ENCODE results near the gene SLC36A3.
A peak's percentile ranks its signal among the peaks of the same experiment; 100 is the strongest.
"Not testable (repeated sequence)": the region's sequence is repeated elsewhere in the genome, so short reads cannot be mapped to it uniquely, and the experiment has no call there.

The SLC36A3 gene

DNA sequence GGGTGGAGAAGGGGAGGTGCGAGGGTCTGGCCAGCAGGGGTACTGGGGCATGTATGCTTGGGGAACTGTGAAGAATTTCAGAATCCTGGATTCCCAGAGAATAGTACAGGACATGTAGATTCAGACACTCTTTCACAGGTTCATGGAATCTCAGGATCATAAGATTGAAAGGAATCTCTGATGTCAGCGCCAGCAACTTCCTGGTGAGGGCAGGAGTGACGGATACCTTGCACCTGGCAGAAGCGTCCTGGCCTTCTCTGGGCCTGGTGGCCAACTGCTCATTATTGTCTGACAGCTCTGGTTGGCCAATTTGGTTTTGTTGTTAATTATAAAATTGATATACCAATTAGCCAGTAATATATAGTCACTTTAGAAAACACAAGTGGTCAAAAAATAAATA lies 43.6 kb downstream of the SLC36A3 start:
- DNase-seq (ENCODE audit: low read depth in 2 of 2), result no peak

DNA sequence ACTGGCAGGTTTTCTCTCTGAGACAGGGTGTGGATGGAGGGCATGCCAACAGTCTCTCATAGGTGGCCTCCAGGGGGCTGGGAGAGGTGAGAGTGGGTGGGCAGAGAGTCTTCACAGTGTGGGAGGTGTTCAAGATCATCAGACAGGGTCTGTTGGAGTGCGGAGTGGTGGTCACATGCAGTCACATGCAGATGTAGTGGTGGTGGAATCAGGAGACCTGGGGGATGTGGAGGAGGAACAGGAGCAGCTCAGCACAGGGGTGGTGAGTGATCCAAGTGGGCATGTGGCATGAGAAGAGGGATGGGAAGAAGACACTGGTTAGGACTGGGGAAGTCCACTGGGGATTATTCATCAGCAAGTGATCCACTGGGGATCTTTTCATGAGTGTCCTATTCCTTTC lies 44.8 kb downstream of the SLC36A3 start:
- DNase-seq (ENCODE audit: low read depth in 2 of 2), result no peak

DNA sequence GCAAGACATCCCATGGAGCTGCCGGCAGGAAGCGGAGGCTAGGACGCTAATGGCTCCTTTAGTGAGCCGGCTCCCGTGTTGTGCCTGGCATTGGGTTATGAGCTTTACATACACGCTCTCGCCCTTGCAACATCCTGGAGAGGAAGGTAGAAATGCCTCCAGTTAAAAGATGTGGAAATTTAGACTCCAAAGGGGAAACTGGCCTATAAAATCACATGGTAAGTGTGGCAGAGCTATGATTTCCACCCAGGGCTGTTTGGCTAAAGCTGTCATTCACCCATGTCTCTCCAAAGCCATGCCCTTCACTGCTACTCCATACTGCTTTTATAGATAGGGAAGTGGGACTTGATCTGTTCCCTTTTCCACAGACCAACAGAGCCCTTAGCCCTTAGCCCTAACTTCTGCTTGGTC lies 45.4 kb downstream of the SLC36A3 start:
- DNase-seq (ENCODE audit: low read depth in 2 of 2), result no peak

DNA sequence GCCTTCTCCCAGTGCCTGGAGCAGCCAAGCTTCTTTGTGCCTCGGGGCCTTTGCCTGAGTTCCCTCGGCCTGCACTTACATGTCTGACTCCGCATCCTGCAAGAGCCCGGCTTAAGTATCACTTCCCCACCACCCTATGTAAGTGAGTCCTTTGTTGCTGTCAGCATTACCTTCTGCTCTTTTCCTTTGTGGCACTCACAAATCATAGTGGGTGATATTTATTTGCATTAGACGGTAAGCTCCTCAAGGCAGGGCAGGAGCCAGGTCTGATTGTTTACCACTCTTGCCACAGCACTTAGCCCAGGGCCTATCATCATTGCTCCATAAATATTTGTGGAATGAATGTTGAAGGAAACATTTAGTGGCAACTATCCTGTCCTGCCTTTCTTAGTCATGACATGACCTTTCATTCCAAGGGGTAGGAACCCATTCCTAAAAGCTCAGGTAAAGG lies 45.8 kb downstream of the SLC36A3 start:
- DNase-seq (ENCODE audit: low read depth in 2 of 2), result no peak

DNA sequence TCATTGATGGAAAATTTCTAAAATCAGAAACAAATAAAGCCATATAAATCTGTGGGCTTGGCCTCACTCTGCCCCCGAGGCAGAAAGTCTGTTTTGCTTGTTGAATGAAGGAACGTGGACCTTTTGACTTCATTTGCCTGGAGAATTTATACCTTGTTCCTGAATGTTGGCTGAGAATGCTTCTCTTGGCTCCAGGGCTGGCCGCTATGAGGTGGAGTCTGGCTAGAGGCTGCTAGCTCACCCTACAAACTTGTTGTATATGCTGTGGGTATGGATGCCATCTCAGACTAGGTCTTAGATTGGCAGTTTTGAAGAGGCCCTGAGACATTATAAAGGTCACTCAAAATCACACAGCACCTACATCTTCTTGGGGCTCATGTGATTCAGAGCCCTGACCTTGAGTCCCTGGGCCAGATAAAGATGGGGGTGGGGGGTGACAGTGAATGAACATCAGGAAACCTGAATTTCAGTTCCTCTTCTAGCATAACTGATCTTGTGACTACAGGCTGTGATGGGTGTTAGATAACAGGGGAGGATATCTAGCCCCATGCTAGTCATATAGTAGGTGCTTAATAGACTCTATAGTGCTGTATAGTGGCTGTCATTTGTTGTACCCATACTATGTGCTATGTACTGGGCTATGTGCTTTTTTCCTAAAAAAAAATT lies 47.8 kb downstream of the SLC36A3 start:
- DNase-seq (ENCODE audit: low read depth in 2 of 2), result no peak

DNA sequence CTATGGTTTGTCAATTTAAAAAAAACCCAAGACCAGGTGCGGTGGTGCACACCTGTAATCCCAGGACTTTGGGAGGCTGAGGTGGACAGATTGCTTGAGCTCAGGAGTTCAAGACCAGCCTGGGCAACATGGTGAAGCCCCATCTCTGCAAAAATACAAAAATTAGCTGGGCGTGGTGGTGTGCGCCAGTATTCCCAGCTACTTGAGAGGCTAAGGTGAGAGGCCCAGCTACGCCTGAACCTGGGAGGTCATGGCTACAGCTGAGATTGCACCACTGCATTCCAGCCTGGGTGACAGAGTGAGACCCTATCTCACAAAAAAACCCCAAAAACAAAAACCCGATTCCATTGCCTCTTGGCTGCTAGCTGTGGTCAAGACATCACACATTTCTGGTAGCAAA lies 48.6 kb downstream of the SLC36A3 start:
- DNase-seq (ENCODE audit: low read depth in 2 of 2), result not testable (repeated sequence)

DNA sequence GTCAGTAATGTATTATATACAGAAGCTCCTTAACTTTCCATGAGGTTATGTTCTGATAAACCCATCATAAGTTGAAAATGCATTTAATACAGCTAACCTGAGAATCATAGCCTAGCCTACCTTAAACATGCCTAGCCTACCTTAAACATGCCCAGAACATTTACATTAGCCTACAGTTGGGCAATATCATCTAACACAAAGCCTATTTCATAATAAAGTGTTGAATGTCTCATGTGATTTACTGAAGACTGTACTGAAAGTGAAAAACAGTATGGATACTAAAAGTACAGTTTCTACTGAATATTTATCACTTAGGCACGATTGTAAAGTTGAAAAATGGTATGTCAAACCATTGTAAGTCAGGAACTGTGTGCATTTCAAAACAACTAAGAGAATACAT lies 49.0 kb downstream of the SLC36A3 start:
- DNase-seq (ENCODE audit: low read depth in 2 of 2), result no peak

DNA sequence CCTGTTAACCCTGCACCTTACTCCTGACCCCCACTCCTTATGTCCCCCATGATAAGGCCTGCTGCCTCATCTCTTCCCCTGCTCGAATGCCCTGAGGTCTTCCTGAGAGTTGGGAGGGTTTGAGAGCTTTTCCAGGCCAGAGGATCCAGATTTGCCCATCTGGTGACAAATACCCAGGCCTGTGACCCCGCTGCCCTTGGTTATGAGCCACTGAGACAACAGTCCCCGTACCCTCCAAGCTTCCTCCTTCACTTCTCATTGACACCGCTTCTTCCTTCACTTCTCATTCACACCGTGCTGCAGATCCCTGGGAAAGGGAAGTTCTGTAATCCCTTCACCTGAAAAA lies 50.0 kb downstream of the SLC36A3 start:
- no peak for DNase-seq (ENCODE audit: low read depth in 2 of 2)

DNA sequence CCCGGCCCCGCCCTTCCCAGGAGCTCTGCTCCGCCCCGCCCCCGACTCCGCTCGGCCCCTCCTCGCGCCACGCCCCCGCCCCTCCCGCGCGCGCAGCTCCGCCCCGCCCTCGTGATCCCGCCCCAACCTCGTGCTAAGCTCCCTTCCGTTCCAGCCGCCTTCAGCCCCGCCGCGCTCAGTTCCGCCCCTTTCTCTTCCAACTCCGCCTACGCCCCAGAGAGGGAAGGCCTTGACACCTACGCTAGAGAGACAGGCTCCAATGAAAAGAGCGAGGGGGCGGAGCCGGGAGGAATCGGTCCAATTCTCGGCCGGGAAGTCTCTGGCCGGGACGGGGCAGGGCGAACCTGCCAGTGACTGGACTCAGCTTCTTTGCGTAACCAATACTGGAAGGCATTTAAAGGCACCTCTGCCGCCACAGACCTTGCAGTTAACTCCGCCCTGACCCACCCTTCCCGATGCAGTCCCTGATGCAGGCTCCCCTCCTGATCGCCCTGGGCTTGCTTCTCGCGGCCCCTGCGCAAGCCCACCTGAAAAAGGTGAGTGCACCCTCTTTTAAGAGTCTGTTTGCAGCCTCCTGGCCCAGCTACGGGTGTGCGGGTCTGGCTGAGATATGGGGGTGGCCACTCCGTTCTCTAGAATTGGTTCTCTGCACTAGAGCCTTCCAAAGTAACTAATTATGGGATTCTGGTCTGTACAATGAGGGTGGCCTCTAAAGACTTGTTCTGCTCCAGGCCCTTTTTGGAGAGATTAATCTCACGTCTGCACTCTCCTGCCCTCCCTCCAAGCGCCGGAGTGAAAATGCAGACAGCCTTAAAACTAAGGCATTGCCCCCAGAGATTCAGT lies 50.6 kb downstream of the SLC36A3 start, which contains the start of gene GM2A:
TSS of gene GM2A (plus strand) at position 424 of the 843 bp plus-strand sequence. CDS start at position 456, 32 bp downstream.
- DNase-seq (ENCODE audit: low read depth in 2 of 2), result peak; percentile 97 to 99

DNA sequence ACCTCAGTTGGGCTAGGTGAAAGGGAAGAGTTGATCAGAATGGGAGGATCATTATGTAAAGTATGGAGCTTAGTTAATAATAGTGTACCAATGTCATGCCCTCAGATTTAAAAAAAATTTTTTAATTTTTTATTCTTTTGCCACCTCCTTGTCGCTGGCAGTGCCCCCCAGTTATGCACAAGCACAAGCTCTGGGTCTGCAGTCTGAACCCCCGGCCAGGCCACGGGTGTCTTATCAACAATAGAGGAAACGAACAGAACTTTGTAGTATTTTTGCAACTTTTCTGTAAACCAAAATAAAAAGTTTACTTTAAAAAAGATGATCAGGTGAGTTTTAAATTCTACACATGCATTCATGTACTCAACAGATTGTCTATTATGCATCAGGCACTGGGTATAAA lies 51.9 kb downstream of the SLC36A3 start:
- DNase-seq (ENCODE audit: low read depth in 2 of 2), result no peak

DNA sequence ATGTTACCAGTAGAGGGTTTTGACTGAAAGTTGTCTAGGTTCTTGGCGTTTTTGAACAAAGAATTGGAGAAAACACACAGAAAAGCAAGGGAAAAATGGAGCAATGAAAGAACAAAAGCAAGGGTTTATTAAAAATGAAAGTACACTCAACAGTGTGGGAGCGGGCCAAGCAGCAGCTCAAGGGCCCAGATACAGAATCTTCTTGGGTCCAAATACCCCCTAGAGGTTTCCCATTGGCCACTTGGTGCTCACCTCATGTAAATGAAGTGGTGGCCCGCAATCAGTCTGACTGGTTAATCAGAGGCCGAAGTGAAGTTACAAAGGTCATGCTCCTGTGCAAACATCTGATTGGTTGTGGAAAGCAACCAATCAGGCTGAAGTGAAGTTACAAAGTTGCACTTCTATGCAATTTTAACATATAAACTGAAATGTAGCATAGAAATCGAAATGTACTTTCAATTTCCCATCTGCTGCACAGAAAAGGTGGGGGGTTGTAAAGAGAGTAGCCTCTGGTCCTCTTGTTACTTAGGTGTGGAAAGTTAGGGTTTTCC lies 52.5 kb downstream of the SLC36A3 start:
- DNase-seq (ENCODE audit: low read depth in 2 of 2), result no peak

DNA sequence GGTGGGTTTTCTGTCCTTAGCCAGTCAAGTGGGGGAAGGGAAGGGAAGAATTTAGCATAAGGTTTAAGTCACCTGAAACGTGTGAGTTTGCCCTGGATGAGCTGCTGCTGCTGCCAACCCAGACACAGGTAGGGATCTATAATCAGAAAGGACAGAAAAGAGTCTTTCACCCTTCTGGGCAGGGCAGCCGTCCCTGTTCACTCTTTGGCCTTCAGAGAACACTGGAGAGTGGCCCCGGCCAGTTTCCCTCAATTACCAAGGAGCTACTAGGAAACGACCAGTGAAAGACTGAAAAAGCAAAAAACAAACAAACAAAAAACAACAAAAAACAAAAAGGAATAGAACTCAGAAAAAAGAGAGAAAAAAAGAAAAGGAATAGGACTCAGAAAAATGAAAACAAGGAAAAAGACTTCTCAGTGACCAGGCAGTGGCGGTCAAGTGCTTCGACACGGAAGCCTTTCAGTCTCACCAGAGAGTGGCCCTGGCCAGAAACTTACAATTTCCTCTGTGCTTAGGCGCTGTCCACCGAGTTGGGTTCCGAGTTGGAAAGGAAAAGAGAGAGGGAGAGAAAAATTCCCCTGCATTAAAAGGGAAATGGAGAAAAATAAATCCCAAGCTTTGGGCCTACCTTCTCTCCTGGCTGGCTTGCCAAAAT lies 53.1 kb downstream of the SLC36A3 start:
- no peak for DNase-seq (ENCODE audit: low read depth in 2 of 2)

DNA sequence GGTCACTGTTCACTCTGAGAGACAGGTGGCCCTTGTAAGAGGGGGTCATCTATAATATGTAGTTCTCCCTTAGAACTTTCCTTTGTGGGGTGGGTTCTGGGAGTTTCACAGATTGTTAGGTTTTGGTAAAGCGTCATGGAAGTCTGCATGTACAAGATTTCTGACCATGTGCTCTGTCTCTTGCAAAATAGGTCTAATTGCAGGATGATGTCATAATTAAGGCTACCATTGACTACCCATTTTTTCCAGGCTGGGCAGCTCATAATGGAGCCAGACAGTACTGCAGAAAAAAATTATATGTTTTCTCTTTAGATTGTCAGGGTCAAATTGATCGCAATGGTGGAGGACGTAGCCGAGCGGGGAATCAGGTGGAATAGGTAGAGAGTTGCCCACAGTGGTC lies 54.3 kb downstream of the SLC36A3 start:
- DNase-seq (ENCODE audit: low read depth in 2 of 2), result no peak

DNA sequence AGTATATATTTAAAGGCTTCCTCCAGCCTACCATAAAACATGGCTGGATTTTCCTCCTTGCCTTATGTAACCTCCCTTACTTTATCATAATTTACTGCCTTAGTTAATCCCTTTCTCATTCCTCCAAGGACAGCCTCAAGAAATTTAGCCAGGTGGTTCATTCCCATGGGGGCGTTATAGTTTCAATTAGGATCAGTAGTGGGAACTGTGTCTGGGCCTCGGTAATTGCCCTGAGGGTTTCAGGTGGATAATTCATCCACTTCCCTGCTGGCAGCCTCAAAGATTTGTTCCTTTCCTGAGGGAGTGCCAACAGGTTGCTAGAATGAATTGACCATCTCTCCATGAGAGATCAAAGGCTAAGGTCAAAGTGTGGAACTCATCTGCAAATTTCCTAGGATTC lies 54.9 kb downstream of the SLC36A3 start:
- DNase-seq (ENCODE audit: low read depth in 2 of 2), result no peak

DNA sequence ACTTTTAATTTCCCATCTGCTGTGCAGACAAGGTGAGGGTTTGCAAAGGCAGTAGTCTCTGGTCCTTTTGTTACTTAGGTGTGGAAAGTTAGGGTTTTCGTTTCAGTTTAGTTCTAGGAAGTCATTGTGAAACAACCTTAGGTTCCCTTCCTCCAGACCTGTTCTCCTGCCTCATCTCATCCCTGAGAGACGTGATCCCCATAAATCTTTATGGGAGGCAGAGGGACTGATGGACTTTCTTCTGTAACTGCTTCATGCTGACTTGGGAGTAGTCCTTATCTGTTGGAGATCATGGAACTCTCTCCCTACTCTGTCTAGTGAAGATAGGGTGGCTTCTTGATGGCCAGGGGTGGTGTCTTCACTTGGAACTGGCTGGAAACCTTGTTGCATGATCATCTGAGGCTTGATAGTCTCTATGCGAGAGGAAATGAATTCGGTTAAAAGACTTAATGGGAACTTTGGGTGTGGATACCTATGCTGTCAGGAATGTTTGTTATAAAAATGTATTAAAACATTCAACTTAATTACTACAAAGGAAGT lies 57.8 kb downstream of the SLC36A3 start:
- DNase-seq (ENCODE audit: low read depth in 2 of 2), result no peak

DNA sequence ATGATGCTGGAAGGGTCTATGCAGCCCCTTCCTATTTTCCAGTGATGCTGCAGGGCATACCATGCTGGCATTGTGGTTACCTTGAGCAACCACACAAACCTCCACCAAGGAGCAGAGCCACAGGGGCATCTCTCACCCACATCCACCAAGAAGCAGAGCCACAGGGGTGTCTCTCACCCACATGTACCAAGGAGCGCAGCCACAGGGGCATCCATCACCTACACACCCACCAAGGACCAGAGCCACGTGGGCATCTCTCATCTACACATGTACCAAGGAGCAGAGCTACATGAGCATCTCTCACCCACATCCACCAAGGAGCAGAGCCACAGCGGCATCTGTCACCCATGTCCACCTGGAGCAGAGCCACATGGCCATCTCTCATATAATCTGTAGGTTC lies 59.4 kb downstream of the SLC36A3 start:
- DNase-seq (ENCODE audit: low read depth in 2 of 2), result no peak

DNA sequence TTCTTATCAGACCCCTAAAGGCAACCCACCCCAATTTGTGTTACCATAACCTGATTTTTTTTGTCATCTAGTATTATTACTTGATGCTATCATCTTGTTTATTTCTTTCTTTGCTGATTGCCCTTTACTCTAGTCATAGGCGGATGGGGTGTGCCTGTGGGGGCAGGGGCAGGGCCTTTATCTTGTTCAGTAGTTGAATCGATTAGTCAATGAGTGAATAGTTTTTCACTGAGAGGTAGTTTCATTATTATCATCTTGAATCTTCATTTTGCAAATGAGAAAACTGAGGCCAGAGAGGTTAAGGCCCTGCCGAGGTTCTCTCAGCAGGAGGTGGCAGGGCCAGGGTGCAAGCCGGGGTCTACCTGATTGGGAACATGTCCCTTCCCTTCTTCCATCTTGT lies 60.0 kb downstream of the SLC36A3 start:
- DNase-seq (ENCODE audit: low read depth in 2 of 2), result no peak

DNA sequence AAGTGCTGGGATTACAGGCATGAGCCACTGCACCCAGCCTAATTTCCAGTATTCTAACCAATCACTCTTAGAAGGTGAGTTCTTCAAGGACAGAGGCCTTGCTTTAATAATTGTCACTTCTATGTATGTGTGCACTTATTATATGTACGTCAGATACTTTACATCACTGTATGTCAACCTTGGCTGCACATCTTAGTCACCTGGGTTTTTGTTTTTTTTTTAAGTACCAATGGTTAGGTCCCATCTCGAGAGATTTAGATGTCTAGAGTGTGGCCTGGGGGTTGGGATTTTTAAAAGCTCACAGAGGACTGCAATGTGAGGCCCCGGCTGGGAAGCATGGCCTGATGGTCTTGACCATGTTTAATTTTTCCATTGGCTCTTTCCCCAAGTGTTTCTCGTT lies 60.4 kb downstream of the SLC36A3 start:
- no peak for DNase-seq (ENCODE audit: low read depth in 2 of 2)

DNA sequence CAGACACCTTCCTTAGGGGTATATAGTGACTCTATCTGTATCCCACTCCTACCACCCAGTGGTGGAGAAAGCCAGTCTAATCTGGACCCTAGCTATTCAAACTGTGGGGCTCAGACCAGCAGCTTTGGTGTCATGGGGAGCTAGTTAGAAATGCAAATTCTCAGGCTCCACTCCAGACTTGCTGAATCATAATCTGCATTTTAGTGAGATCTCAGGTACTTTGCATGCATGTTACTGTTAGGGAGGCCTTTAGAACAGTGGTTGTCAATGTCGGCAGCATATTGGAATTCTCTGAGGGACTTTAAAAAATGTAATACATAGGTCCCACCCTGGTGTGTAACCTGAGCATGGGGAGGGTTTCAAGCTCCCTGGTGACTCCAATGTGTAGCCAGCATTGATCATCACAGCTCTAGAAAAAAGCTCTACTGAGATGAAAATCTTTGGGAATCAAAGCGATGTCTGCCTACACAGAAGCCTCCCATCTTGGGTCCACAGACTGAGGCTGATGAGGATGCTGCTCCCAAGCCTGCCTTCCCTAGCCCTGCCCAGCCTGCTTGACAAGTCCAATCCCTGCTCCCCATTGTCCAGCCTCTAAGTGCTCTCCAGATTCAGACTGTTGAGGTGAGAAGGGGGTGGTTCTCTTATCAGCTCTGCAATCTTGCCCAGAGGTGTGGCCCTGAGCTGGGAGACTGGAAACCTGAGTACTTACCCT lies 62.5 kb downstream of the SLC36A3 start:
- no peak for DNase-seq (ENCODE audit: low read depth in 2 of 2)

DNA sequence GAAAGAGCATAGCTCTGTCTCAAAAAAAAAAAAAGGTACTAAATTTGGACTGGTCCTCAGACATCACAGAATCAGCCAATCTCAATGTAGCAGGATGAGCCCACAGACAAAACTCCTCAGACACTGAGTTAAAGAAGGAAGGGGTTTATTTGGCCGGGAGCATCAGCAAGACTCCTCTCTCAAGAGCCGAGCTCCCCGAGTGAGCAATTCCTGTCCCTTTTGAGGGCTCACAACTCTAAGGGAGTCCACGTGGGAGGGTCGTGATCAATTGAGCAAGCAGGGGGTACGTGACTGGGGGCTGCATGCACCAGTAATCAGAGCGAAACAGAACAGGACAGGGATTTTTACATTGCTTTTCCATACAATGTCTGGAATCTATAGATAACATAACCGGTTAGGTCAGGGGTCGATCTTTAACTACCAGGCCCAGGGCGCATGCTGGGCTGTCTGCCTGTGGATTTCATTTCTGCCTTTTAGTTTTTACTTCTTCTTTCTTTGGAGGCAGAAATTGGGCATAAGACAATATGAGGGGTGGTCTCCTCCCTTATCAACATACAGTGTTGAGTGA lies 63.2 kb downstream of the SLC36A3 start:
- not testable (repeated sequence) for DNase-seq (ENCODE audit: low read depth in 2 of 2)

DNA sequence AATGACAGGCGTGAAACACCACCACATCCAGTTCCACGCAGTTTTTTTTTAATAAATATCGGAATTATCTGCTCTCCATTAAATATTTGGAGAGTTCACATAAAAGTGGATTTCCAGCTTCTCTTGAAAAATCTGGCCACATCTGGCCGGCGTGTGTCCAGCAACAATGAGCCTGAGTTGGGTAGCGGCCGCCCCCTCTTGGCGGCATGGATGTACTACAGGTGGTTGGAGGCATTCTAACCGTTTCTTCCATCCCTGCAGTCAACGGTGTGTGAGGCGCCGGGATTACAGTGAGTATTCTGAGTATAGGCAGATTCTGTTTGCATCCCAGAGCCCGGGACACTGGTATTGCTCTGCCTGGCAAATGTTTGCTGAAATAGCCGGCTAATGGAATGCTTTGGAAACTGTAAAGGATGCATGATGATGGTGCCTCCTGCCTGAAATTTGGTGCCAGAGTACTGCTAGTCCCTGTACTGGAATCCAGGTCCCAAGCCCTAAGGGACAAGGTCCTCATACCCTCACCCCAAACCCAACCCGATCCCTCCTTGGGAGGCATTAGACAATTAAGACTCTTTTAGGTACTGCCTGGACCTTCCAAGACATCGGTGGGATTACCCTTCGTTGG lies 64.2 kb downstream of the SLC36A3 start:
- DNase-seq (ENCODE audit: low read depth in 2 of 2), result peak; percentile 36 to 42
